Measurements from ENCODE around the gene RNF144B. TPM values are rescaled to one million over a fixed set of nuclear protein-coding genes. Genes with fewer than 3 reads are reported as not detected.

The RNF144B gene
- total RNA-seq, 1 donor: 0.54 TPM

DNA sequence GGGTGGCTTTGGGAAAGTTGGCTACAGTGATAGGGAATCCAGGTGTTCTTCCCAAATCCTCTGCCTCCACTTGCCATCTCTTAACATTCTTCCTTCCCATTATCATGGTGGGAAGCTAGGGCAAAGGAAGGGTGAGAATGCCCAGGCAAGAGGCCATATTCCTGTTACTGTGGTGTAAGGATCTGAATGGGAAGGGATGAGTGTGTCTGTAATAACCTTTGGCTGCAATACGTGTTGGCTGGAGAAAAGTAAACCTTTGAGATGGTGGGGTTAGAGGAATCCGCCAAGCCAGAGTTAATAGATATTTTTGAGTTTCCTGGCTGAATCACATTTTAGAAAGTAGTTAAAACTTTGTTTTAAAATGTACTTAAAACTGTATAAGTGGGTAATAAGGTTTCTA, 45.9 kb downstream of the RNF144B start:
- TF ChIP-seq, protein P1, sequence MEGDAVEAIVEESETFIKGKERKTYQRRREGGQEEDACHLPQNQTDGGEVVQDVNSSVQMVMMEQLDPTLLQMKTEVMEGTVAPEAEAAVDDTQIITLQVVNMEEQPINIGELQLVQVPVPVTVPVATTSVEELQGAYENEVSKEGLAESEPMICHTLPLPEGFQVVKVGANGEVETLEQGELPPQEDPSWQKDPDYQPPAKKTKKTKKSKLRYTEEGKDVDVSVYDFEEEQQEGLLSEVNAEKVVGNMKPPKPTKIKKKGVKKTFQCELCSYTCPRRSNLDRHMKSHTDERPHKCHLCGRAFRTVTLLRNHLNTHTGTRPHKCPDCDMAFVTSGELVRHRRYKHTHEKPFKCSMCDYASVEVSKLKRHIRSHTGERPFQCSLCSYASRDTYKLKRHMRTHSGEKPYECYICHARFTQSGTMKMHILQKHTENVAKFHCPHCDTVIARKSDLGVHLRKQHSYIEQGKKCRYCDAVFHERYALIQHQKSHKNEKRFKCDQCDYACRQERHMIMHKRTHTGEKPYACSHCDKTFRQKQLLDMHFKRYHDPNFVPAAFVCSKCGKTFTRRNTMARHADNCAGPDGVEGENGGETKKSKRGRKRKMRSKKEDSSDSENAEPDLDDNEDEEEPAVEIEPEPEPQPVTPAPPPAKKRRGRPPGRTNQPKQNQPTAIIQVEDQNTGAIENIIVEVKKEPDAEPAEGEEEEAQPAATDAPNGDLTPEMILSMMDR (IDR thresholded peaks at IDR 0.05; ENCODE audit: insufficient read depth, low read length): no peak
- no peak overlapping the region for H3K4me3 ChIP-seq (ENCODE audit: low read depth, low read length)
- DNase-seq (ENCODE audit: low read depth): no peak

DNA sequence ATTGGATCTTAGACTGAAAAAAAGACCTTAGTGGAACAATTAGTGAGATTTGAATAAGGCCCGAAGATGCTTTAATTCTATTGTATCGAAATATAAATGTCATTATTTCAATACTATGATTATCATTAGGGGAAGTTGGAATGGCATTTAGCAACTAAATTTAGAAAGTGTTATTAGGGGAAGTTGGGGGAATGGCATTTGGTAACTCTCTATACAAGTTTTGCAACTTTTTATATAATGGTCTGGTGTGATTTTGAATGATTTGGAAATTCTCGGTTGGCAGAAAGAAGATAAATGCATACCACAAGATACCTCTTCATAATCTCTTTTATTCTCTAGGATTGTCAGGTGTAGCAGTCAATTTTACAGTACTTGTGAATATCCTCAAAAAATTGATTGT, 49.2 kb downstream of the RNF144B start:
- DNase-seq (ENCODE audit: low read depth): no peak
- H3K4me3 ChIP-seq (ENCODE audit: low read depth, low read length): no peak overlapping the region
- TF ChIP-seq, protein P1 (IDR thresholded peaks at IDR 0.05; ENCODE audit: insufficient read depth, low read length): no peak

DNA sequence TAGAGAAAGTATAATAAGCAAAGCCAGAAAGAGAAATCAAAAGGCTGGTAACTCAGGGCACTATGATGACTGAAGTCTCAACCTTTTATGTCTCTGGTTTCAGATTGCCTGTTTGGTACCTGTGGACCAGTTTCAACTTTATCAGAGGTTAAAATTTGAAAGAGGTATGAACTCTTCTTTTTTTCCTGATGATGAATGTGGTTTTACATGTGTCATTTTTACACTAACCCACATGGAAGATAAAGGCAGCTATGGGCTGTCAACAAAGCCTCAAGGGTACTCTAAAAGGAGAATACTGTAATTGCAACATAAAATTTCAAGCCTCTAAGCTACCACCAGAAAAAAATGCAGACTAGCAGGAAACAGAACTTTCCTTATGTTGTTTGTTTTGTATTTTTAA, 52.4 kb downstream of the RNF144B start:
- no peak overlapping the region for H3K4me3 ChIP-seq (ENCODE audit: low read depth, low read length)
- TF ChIP-seq, protein P1 (IDR thresholded peaks at IDR 0.05; ENCODE audit: insufficient read depth, low read length): no peak
- DNase-seq (ENCODE audit: low read depth): no peak

DNA sequence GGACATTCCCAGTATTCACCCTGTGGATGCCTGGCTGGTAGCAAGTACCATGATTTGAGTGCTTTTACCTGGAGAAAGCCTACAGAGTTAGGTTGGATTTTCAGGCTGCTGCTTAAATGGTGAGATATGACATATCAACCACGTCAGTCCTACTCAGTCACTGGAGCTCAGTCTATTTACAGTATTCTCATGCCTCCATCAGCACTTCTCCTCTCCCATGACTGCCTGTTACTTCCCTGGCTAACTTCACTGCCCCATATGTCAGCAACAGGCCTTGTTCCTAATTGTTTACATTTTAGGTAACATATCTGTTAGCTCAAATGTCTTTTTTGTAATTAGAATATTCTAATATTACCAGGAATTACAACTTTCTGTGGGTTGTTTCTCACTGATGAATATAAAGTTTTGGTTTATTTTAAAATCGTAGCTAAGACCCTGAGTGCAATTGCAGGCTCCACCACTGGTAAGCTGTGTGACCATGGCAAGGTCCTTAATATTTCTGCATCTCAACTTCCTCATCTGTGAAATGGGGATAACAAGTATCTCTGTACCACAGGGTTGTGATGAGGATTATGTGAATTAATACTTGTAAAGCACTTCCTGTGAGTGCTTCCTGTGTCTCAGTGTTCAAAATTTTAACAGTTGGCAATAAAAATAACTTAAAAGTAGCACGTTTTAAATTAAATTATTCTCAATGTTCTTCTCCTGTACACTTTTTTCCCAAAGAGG, 54.3 kb downstream of the RNF144B start:
- no peak for DNase-seq (ENCODE audit: low read depth)
- no peak overlapping the region for H3K4me3 ChIP-seq (ENCODE audit: low read depth, low read length)
- TF ChIP-seq, protein P1 (IDR thresholded peaks at IDR 0.05; ENCODE audit: insufficient read depth, low read length): no peak

DNA sequence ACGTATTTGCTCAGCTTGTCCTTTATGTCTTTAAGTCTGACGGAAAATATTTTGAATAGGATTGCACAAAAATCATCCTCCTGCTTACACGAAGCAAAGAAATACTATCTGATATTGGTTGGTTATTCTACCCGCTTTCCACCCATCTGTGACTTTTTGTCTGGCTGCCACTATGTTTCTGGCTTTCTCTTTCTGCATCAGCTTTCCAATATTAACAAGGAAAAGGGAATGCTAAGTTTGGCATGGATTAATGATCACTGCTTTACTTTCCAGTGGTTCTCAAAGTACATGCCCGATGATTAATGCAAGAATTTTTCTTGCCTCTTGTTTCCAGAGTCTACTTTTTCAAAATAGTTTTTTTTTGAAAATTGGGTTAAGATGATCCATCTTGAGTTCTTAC, 57.0 kb downstream of the RNF144B start:
- TF ChIP-seq, protein P1 (IDR thresholded peaks at IDR 0.05; ENCODE audit: insufficient read depth, low read length): no peak
- peak; percentile 17 for DNase-seq (ENCODE audit: low read depth)
- no peak overlapping the region for H3K4me3 ChIP-seq (ENCODE audit: low read depth, low read length)

DNA sequence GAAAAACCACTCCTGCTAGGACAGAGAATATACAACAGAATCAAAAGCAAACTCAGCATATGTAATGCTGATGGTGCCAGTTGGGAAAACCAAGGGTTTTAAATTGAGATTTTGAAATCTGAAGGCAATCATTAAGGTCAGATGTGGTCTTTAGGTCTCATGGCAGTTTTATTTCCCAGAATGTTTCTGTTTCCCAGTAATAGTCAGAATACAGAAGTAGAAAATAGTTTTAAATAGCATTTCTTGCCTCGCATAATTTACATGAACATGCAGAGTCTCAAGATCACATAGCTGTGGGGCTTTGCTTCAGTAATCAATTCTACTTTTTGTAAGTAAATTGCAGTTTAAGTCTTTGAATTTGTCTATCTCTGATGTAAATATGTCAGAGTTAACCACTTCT, 58.1 kb downstream of the RNF144B start:
- DNase-seq (ENCODE audit: low read depth): no peak
- H3K4me3 ChIP-seq (ENCODE audit: low read depth, low read length): no peak overlapping the region
- TF ChIP-seq, protein P1 (IDR thresholded peaks at IDR 0.05; ENCODE audit: insufficient read depth, low read length): no peak

DNA sequence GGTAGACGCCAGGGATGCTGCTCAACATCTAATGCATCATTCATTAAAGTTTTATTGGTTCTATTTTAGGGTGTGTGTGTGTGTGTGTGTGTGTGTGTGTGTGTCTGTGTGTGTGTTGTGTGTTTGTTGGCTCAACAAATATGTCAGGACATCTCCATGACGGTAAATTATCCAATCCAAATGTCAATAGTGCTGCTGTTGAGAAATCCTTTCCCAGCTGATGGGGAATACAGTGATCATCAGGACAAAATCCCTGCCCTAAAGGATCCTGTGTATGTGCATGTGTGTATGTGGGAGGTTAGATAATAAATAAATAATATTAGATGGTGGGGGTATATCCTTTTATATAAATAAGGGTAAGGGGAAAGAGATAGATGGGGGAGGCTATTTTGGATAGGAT, 59.6 kb downstream of the RNF144B start:
- TF ChIP-seq, protein P1 (IDR thresholded peaks at IDR 0.05; ENCODE audit: insufficient read depth, low read length): no peak
- no peak overlapping the region for H3K4me3 ChIP-seq (ENCODE audit: low read depth, low read length)
- no peak for DNase-seq (ENCODE audit: low read depth)

Measured in fibroblast of the aortic adventitia (primary cell).